ENCODE measurements around the gene CCDC33. TPM values are rescaled to one million over a fixed set of nuclear protein-coding genes. Genes with fewer than 3 reads are reported as not detected.

CCDC33 gene
- total and polyA plus RNA-seq, 2 donors (not counting 3 experiments of a cell fraction or from before 2014, with no cell fraction given), result not detected

DNA sequence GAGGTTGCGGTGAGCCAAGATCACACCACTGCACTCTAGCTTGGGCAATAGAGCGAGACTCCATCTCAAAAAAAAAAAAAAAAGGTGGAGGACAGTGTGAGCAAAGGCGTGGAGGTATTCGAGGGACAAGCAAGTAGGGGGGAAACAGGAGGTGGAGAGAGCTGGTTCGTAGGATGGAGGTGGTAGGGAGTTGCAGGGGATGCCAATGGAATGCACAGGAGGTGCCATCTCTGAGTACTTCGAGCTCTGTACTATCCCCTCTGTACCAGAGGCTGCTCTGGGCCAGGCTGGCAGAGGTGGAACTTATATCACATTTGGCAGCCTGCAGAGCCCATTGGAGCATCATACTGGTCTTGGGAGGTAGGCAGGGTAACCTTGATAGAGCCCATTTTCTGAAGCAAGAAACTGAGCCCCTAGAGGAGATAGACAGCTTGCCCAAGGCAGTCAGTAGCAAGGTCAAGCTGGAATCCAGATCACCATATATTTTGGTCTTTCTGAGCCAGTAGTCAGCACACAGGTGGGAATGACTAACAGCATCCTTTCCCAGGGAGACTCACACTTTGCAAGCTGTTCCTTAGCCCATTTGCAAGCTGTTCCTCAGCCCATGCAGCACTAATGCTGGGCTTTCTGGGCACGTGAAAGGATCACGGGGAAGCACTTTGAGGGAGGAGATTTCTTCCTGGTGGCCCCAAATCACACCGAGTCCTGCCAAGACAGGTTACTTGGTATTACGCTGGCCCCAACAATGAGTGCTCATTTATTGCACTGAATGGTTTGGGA is 9.2 kb upstream of the CCDC33 start:
- intact Hi-C loops (cut with micrococcal nuclease) (loop anchor here (10.0 kb wide), 1 partner anchor 518 kb away; the partner anchor contains the start of gene CYP1A2), dilution Hi-C loops (cut with MboI; ENCODE audit: extremely low pct_ligation_motif_present, low sequenced_read_pairs) (no loop called here)
- Histone ChIP-seq H3K79me2 (ENCODE audit: control insufficient read depth, insufficient read depth, low read length) (no peaks in the 10 kb centered on the region), H3K4me3 (replicated peaks in 1 of 3; ENCODE audit: insufficient read depth in 1 of 3, low read depth in 1 of 3, low read length in 3 of 3) (no peak overlapping the region), H3K9me1 (replicated peaks; ENCODE audit: control insufficient read depth, extremely low read depth, insufficient read depth, low read length) (no peaks in the 10 kb centered on the region), H4K20me1 (replicated peaks; ENCODE audit: control insufficient read depth, extremely low read depth, insufficient read depth, low read length) (no peaks in the 10 kb centered on the region), H3K36me3 (ENCODE audit: control insufficient read depth in 2 of 2, extremely low read depth in 1 of 2, insufficient read depth in 2 of 2, low read length in 2 of 2) (no peaks in the 10 kb centered on the region), H2AFZ (ENCODE audit: low read depth, low read length) (no peak overlapping the region), H3K4me1 (ENCODE audit: control insufficient read depth, extremely low read depth, insufficient read depth, low read length) (no peaks in the 10 kb centered on the region), H3K4me2 (ENCODE audit: insufficient read depth, low read length) (no peak overlapping the region), H3K9ac (replicated peaks; ENCODE audit: extremely low read depth, insufficient read depth, low read length) (no peak overlapping the region), H3K27ac (ENCODE audit: insufficient read depth, low read depth, low read length) (no peak overlapping the region), H3K27me3 (ENCODE audit: control insufficient read depth in 2 of 2, insufficient read depth in 2 of 2, low read length in 2 of 2) (peaks cover 14 to 15% of the 10 kb centered on the region in 2 experiments), H3K9me3 (replicated peaks; ENCODE audit: control insufficient read depth, insufficient read depth, low read length) (no peaks in the 10 kb centered on the region)
- FAIRE-seq (no peak), DNase-seq (ENCODE audit: low read depth, low spot score) (no peak)
- no TSS peak for BruUV-seq (replicated peaks)
- TF ChIP-seq GATA2 (IDR thresholded peaks at IDR 0.05; ENCODE audit: insufficient read depth, insufficient read length, low read depth, low read length) (no peak), EZH2 (IDR thresholded peaks at IDR 0.05; ENCODE audit: borderline replicate concordance, low read depth, low read length, severe bottlenecking) (no peak), MYC (IDR thresholded peaks at IDR 0.05; ENCODE audit: low read depth, low read length) (no peak), POLR2A (IDR thresholded peaks at IDR 0.05; ENCODE audit: low read depth, low read length) (no peak), FOS (IDR thresholded peaks at IDR 0.05; ENCODE audit: borderline replicate concordance, insufficient read depth, low read length) (no peak), JUN (IDR thresholded peaks at IDR 0.05; ENCODE audit: borderline replicate concordance, insufficient read depth, insufficient read length, low read depth) (no peak), POLR2AphosphoS5 (IDR thresholded peaks at IDR 0.05; ENCODE audit: insufficient read depth, low read depth, low read length) (no peak)
- TF ChIP-seq, protein P1, sequence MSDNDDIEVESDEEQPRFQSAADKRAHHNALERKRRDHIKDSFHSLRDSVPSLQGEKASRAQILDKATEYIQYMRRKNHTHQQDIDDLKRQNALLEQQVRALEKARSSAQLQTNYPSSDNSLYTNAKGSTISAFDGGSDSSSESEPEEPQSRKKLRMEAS (IDR thresholded peaks at IDR 0.05; ENCODE audit: insufficient read depth, insufficient read length), result no peak
- TF ChIP-seq, protein P2, sequence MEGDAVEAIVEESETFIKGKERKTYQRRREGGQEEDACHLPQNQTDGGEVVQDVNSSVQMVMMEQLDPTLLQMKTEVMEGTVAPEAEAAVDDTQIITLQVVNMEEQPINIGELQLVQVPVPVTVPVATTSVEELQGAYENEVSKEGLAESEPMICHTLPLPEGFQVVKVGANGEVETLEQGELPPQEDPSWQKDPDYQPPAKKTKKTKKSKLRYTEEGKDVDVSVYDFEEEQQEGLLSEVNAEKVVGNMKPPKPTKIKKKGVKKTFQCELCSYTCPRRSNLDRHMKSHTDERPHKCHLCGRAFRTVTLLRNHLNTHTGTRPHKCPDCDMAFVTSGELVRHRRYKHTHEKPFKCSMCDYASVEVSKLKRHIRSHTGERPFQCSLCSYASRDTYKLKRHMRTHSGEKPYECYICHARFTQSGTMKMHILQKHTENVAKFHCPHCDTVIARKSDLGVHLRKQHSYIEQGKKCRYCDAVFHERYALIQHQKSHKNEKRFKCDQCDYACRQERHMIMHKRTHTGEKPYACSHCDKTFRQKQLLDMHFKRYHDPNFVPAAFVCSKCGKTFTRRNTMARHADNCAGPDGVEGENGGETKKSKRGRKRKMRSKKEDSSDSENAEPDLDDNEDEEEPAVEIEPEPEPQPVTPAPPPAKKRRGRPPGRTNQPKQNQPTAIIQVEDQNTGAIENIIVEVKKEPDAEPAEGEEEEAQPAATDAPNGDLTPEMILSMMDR (IDR thresholded peaks at IDR 0.05; ENCODE audit: extremely low read depth in 1 of 2, insufficient read depth in 1 of 2, low read depth in 1 of 2, low read length in 2 of 2), result no peak
- POLR2A ChIA-PET, result no interaction called here
- CTCF ChIA-PET, result no interaction called here

All from endothelial cell of umbilical vein (primary cell).